ENCODE results near the gene THUMPD3.
A peak's percentile ranks its signal among the peaks of the same experiment; 100 is the strongest.

Gene THUMPD3

GRCh38 chr3:9362731-9363530 lies at the start of gene THUMPD3:
THUMPD3 (plus strand) TSS chr3:9363054; CDS start chr3:9365069, 2,015 bp downstream.
- Histone ChIP-seq H3K4me1 (ENCODE audit: control insufficient read depth, insufficient read depth, low read length) (peaks cover 4% of the 10 kb centered on the region), H3K9ac (ENCODE audit: low read length in 2 of 2) (peak within 1 kb of the TSS; percentile 95 to 98), H3K27ac (ENCODE audit: low read length) (peak within 1 kb of the TSS; percentile 87), H3K9me3 (ENCODE audit: control insufficient read depth in 2 of 2, low read length in 2 of 2) (no peaks in the 10 kb centered on the region), H3K4me3 (ENCODE audit: low read length in 2 of 2) (peak within 1 kb of the TSS; percentile 94 to 99), H3K27me3 (ENCODE audit: control insufficient read depth in 1 of 2, insufficient read depth in 2 of 2, low read length in 2 of 2) (no peaks in the 10 kb centered on the region), H3K36me3 (ENCODE audit: control insufficient read depth in 2 of 2, insufficient read depth in 2 of 2, low read length in 2 of 2) (peaks cover 8 to 25% of the 10 kb centered on the region in 2 donors)

GRCh38 chr3:9314796-9315195 lies 48.1 kb upstream of the THUMPD3 start:
- Histone ChIP-seq H3K36me3 (ENCODE audit: control insufficient read depth in 2 of 2, insufficient read depth in 2 of 2, low read length in 2 of 2) (no peaks in the 10 kb centered on the region), H3K9ac (ENCODE audit: low read length in 2 of 2) (no peak overlapping the region), H3K9me3 (ENCODE audit: control insufficient read depth in 2 of 2, low read length in 2 of 2) (no peaks in the 10 kb centered on the region), H3K4me1 (ENCODE audit: control insufficient read depth, insufficient read depth, low read length) (peaks cover 6% of the 10 kb centered on the region), H3K4me3 (ENCODE audit: low read length in 2 of 2) (no peak overlapping the region), H3K27me3 (ENCODE audit: control insufficient read depth in 1 of 2, insufficient read depth in 2 of 2, low read length in 2 of 2) (no peaks in the 10 kb centered on the region), H3K27ac (ENCODE audit: low read length) (no peak overlapping the region)

GRCh38 chr3:9316881-9317361 lies 45.9 kb upstream of the THUMPD3 start:
- Histone ChIP-seq H3K27me3 (ENCODE audit: control insufficient read depth in 1 of 2, insufficient read depth in 2 of 2, low read length in 2 of 2) (no peaks in the 10 kb centered on the region), H3K4me3 (ENCODE audit: low read length in 2 of 2) (peak overlapping the region; percentile 31 to 62), H3K36me3 (ENCODE audit: control insufficient read depth in 2 of 2, insufficient read depth in 2 of 2, low read length in 2 of 2) (no peaks in the 10 kb centered on the region), H3K9ac (ENCODE audit: low read length in 2 of 2) (peak overlapping the region; percentile 58 to 61), H3K4me1 (ENCODE audit: control insufficient read depth, insufficient read depth, low read length) (peaks cover 6% of the 10 kb centered on the region), H3K9me3 (ENCODE audit: control insufficient read depth in 2 of 2, low read length in 2 of 2) (no peaks in the 10 kb centered on the region), H3K27ac (ENCODE audit: low read length) (peak overlapping the region; percentile 53)

GRCh38 chr3:9322780-9323179 lies 40.1 kb upstream of the THUMPD3 start:
- no peak overlapping the region for H3K4me3 ChIP-seq (ENCODE audit: low read length in 2 of 2)
- peaks cover under 1% of the 10 kb centered on the region for H3K4me1 ChIP-seq (ENCODE audit: control insufficient read depth, insufficient read depth, low read length)
- no peaks in the 10 kb centered on the region for H3K36me3 ChIP-seq (ENCODE audit: control insufficient read depth in 2 of 2, insufficient read depth in 2 of 2, low read length in 2 of 2)
- H3K27me3 ChIP-seq (ENCODE audit: control insufficient read depth in 1 of 2, insufficient read depth in 2 of 2, low read length in 2 of 2), result no peaks in the 10 kb centered on the region
- H3K9ac ChIP-seq (ENCODE audit: low read length in 2 of 2), result no peak overlapping the region
- no peak overlapping the region for H3K27ac ChIP-seq (ENCODE audit: low read length)
- H3K9me3 ChIP-seq (ENCODE audit: control insufficient read depth in 2 of 2, low read length in 2 of 2), result no peaks in the 10 kb centered on the region

- no peaks in the 10 kb centered on the region for H3K36me3 ChIP-seq (ENCODE audit: control insufficient read depth in 2 of 2, insufficient read depth in 2 of 2, low read length in 2 of 2)
- H3K27ac ChIP-seq (ENCODE audit: low read length), result no peak overlapping the region
- no peak overlapping the region for H3K4me3 ChIP-seq (ENCODE audit: low read length in 2 of 2)
- H3K9me3 ChIP-seq (ENCODE audit: control insufficient read depth in 2 of 2, low read length in 2 of 2), result no peaks in the 10 kb centered on the region
- no peaks in the 10 kb centered on the region for H3K27me3 ChIP-seq (ENCODE audit: control insufficient read depth in 1 of 2, insufficient read depth in 2 of 2, low read length in 2 of 2)
- H3K9ac ChIP-seq (ENCODE audit: low read length in 2 of 2), result no peak overlapping the region
- no peaks in the 10 kb centered on the region for H3K4me1 ChIP-seq (ENCODE audit: control insufficient read depth, insufficient read depth, low read length)
These were observed 37.9 kb upstream of the THUMPD3 start for GRCh38 chr3:9324944-9325343.

GRCh38 chr3:9327578-9327977 lies 35.3 kb upstream of the THUMPD3 start:
- Histone ChIP-seq H3K36me3 (ENCODE audit: control insufficient read depth in 2 of 2, insufficient read depth in 2 of 2, low read length in 2 of 2) (no peaks in the 10 kb centered on the region), H3K4me3 (ENCODE audit: low read length in 2 of 2) (no peak overlapping the region), H3K9ac (ENCODE audit: low read length in 2 of 2) (no peak overlapping the region), H3K27ac (ENCODE audit: low read length) (no peak overlapping the region), H3K27me3 (ENCODE audit: control insufficient read depth in 1 of 2, insufficient read depth in 2 of 2, low read length in 2 of 2) (no peaks in the 10 kb centered on the region), H3K9me3 (ENCODE audit: control insufficient read depth in 2 of 2, low read length in 2 of 2) (no peaks in the 10 kb centered on the region), H3K4me1 (ENCODE audit: control insufficient read depth, insufficient read depth, low read length) (no peaks in the 10 kb centered on the region)

- H3K36me3 ChIP-seq (ENCODE audit: control insufficient read depth in 2 of 2, insufficient read depth in 2 of 2, low read length in 2 of 2), result no peaks in the 10 kb centered on the region
- no peaks in the 10 kb centered on the region for H3K4me1 ChIP-seq (ENCODE audit: control insufficient read depth, insufficient read depth, low read length)
- H3K27me3 ChIP-seq (ENCODE audit: control insufficient read depth in 1 of 2, insufficient read depth in 2 of 2, low read length in 2 of 2), result no peaks in the 10 kb centered on the region
- no peaks in the 10 kb centered on the region for H3K9me3 ChIP-seq (ENCODE audit: control insufficient read depth in 2 of 2, low read length in 2 of 2)
- no peak overlapping the region for H3K27ac ChIP-seq (ENCODE audit: low read length)
- no peak overlapping the region for H3K4me3 ChIP-seq (ENCODE audit: low read length in 2 of 2)
- H3K9ac ChIP-seq (ENCODE audit: low read length in 2 of 2), result no peak overlapping the region
These were observed 32.6 kb upstream of the THUMPD3 start for GRCh38 chr3:9330166-9330703.

- Histone ChIP-seq H3K9ac (ENCODE audit: low read length in 2 of 2) (no peak overlapping the region), H3K4me1 (ENCODE audit: control insufficient read depth, insufficient read depth, low read length) (no peaks in the 10 kb centered on the region), H3K27ac (ENCODE audit: low read length) (no peak overlapping the region), H3K4me3 (ENCODE audit: low read length in 2 of 2) (no peak overlapping the region), H3K27me3 (ENCODE audit: control insufficient read depth in 1 of 2, insufficient read depth in 2 of 2, low read length in 2 of 2) (no peaks in the 10 kb centered on the region), H3K36me3 (ENCODE audit: control insufficient read depth in 2 of 2, insufficient read depth in 2 of 2, low read length in 2 of 2) (no peaks in the 10 kb centered on the region), H3K9me3 (ENCODE audit: control insufficient read depth in 2 of 2, low read length in 2 of 2) (no peaks in the 10 kb centered on the region)
These were observed 31.7 kb upstream of the THUMPD3 start for GRCh38 chr3:9331171-9331570.

- Histone ChIP-seq H3K9me3 (ENCODE audit: control insufficient read depth in 2 of 2, low read length in 2 of 2) (no peaks in the 10 kb centered on the region), H3K4me1 (ENCODE audit: control insufficient read depth, insufficient read depth, low read length) (no peaks in the 10 kb centered on the region), H3K27me3 (ENCODE audit: control insufficient read depth in 1 of 2, insufficient read depth in 2 of 2, low read length in 2 of 2) (no peaks in the 10 kb centered on the region), H3K4me3 (ENCODE audit: low read length in 2 of 2) (no peak overlapping the region), H3K27ac (ENCODE audit: low read length) (no peak overlapping the region), H3K36me3 (ENCODE audit: control insufficient read depth in 2 of 2, insufficient read depth in 2 of 2, low read length in 2 of 2) (no peaks in the 10 kb centered on the region), H3K9ac (ENCODE audit: low read length in 2 of 2) (no peak overlapping the region)
These were observed 30.4 kb upstream of the THUMPD3 start for GRCh38 chr3:9332250-9333030.

GRCh38 chr3:9339761-9340471 lies 22.9 kb upstream of the THUMPD3 start:
- Histone ChIP-seq H3K9me3 (ENCODE audit: control insufficient read depth in 2 of 2, low read length in 2 of 2) (no peaks in the 10 kb centered on the region), H3K4me1 (ENCODE audit: control insufficient read depth, insufficient read depth, low read length) (peaks cover 6% of the 10 kb centered on the region), H3K36me3 (ENCODE audit: control insufficient read depth in 2 of 2, insufficient read depth in 2 of 2, low read length in 2 of 2) (no peaks in the 10 kb centered on the region), H3K9ac (ENCODE audit: low read length in 2 of 2) (no peak overlapping the region), H3K4me3 (ENCODE audit: low read length in 2 of 2) (no peak overlapping the region), H3K27me3 (ENCODE audit: control insufficient read depth in 1 of 2, insufficient read depth in 2 of 2, low read length in 2 of 2) (no peaks in the 10 kb centered on the region), H3K27ac (ENCODE audit: low read length) (no peak overlapping the region)

Measured in stomach smooth muscle (tissue), 2 donors.